ENCODE data around the gene FAM120A.

GRCh38 chr9:93473411-93473810 lies 21.9 kb downstream of the FAM120A start:
- TF ChIP-seq, protein P1, sequence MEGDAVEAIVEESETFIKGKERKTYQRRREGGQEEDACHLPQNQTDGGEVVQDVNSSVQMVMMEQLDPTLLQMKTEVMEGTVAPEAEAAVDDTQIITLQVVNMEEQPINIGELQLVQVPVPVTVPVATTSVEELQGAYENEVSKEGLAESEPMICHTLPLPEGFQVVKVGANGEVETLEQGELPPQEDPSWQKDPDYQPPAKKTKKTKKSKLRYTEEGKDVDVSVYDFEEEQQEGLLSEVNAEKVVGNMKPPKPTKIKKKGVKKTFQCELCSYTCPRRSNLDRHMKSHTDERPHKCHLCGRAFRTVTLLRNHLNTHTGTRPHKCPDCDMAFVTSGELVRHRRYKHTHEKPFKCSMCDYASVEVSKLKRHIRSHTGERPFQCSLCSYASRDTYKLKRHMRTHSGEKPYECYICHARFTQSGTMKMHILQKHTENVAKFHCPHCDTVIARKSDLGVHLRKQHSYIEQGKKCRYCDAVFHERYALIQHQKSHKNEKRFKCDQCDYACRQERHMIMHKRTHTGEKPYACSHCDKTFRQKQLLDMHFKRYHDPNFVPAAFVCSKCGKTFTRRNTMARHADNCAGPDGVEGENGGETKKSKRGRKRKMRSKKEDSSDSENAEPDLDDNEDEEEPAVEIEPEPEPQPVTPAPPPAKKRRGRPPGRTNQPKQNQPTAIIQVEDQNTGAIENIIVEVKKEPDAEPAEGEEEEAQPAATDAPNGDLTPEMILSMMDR (IDR thresholded peaks at IDR 0.05; ENCODE audit: low read depth, low read length, missing input control), result no peak
- TF ChIP-seq TAF1 (conservative IDR thresholded peaks at IDR 0.05), result no peak
- TF ChIP-seq, protein P2, sequence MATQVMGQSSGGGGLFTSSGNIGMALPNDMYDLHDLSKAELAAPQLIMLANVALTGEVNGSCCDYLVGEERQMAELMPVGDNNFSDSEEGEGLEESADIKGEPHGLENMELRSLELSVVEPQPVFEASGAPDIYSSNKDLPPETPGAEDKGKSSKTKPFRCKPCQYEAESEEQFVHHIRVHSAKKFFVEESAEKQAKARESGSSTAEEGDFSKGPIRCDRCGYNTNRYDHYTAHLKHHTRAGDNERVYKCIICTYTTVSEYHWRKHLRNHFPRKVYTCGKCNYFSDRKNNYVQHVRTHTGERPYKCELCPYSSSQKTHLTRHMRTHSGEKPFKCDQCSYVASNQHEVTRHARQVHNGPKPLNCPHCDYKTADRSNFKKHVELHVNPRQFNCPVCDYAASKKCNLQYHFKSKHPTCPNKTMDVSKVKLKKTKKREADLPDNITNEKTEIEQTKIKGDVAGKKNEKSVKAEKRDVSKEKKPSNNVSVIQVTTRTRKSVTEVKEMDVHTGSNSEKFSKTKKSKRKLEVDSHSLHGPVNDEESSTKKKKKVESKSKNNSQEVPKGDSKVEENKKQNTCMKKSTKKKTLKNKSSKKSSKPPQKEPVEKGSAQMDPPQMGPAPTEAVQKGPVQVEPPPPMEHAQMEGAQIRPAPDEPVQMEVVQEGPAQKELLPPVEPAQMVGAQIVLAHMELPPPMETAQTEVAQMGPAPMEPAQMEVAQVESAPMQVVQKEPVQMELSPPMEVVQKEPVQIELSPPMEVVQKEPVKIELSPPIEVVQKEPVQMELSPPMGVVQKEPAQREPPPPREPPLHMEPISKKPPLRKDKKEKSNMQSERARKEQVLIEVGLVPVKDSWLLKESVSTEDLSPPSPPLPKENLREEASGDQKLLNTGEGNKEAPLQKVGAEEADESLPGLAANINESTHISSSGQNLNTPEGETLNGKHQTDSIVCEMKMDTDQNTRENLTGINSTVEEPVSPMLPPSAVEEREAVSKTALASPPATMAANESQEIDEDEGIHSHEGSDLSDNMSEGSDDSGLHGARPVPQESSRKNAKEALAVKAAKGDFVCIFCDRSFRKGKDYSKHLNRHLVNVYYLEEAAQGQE (IDR thresholded peaks at IDR 0.05), result no peak
- TF ChIP-seq JUND (IDR thresholded peaks at IDR 0.05), result no peak
- no peak for TF ChIP-seq RAD21 (IDR thresholded peaks at IDR 0.05)
- TF ChIP-seq, protein P3, sequence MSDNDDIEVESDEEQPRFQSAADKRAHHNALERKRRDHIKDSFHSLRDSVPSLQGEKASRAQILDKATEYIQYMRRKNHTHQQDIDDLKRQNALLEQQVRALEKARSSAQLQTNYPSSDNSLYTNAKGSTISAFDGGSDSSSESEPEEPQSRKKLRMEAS (IDR thresholded peaks at IDR 0.05), result no peak
- no peak for TF ChIP-seq GABPA (IDR thresholded peaks at IDR 0.05 in 1 of 2, conservative IDR thresholded peaks at IDR 0.05 in 1 of 2)
- no peak for TF ChIP-seq YY1 (IDR thresholded peaks at IDR 0.05)
- TF ChIP-seq ATF3 (IDR thresholded peaks at IDR 0.05), result no peak
- TF ChIP-seq FOXA2 (IDR thresholded peaks at IDR 0.05), result no peak
- TF ChIP-seq EGR1 (IDR thresholded peaks at IDR 0.05; ENCODE audit: low read depth in 2 of 2), result no peak
